A549 treated with GW870086 at 1 μM for 4 hours (cell line): Measurements from ENCODE around the gene NXN. TPM values are rescaled to one million over a fixed set of nuclear protein-coding genes. Genes with fewer than 3 reads are reported as not detected.

Experiments
- total RNA-seq: library from RNA; stranded (reverse); fragments of 200-300 nt; extraction: Qiagen RNA extraction; gene quantifications from 5 replicates; pipeline ENCODE4 v1.2.3, GENCODE V29; 2022; ENCODE audit warnings: low read depth

The NXN gene
- 19.6 to 28.8 TPM (median 25.9 TPM) in 5 replicates for total RNA-seq

DNA sequence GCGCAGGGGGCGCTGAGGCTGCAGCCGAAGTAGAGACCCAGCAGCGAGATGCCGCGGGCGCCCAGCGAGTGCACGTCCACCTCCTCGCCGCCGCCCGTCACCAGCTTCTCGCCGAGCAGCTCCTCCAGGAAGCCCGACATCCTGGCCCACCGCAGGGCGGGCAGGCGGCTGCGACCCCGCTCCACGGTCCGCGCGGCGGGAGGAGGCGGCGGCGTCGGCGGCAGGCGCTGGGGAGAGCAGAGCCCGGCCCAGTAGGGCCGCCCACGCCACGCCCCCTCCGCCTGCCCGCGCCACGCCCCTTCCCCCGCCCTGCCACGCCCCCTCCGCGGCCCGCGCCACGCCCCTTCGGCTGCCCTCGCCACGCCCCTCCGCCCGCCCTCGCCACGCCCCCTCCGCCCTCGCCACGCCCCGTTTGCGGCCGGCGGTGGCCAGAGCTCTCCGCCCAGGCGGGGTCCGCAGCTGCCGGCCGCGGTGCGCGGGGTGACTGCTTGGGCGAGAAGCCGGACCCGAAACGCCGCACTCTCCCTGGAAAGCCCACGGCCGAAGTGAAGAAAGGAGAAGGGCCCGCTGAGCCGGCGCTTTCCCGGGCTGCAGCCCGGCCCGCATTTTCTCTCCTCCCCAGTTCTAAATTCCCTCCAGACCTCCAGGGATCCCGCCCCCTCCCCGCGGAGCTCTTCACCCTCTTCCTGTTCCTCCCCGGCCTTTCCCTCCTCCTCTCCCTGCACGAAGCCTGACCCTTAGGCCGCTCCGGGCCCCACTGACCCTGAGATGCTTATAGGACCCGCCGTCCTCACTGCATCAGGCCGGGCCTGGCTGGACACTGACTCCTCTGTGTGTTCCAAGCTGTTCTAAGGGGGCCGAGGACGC lies at the start of gene NXN:
Gene NXN, minus strand, starts transcription at position 238 of the 867 bp plus-strand sequence.

DNA sequence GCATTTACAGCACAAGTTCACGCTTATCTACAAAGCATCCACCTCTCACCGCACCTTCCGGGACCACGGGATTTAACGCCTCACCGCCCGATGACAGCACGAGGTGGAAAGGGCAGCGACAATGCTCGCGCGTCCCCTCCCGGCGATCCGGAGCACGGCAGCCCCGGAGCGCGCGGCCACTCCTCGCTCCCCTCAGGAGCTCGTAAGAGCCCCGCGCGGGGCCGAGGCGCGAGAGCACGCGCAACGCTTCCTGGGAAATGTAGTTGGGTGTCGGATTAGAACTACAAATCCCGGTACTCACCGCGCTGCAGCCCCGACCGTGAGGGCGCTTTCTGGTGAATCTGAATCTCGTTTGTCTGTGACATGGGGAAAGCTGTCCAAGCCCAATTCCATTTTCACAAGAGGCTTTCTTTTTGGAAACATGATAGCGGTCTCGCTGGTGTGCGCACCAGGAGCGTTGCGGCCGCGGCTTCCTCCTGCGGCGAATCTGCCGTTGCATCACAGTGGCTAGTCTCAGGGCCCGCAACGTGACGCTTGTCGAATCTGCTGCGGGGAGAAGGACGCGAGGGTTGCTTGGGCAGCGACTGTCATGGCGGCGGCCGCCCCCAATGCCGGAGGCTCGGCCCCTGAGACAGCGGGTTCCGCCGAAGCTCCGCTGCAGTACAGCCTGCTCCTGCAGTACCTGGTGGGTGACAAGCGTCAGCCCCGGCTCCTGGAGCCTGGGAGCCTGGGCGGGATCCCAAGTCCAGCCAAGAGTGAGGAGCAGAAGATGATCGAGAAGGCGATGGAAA lies 17.2 kb upstream of the NXN start, which contains the start of gene TIMM22:
Gene TIMM22, plus strand, starts transcription at position 576 of the 791 bp plus-strand sequence. Its CDS starts 14 bp downstream, at position 590.

DNA sequence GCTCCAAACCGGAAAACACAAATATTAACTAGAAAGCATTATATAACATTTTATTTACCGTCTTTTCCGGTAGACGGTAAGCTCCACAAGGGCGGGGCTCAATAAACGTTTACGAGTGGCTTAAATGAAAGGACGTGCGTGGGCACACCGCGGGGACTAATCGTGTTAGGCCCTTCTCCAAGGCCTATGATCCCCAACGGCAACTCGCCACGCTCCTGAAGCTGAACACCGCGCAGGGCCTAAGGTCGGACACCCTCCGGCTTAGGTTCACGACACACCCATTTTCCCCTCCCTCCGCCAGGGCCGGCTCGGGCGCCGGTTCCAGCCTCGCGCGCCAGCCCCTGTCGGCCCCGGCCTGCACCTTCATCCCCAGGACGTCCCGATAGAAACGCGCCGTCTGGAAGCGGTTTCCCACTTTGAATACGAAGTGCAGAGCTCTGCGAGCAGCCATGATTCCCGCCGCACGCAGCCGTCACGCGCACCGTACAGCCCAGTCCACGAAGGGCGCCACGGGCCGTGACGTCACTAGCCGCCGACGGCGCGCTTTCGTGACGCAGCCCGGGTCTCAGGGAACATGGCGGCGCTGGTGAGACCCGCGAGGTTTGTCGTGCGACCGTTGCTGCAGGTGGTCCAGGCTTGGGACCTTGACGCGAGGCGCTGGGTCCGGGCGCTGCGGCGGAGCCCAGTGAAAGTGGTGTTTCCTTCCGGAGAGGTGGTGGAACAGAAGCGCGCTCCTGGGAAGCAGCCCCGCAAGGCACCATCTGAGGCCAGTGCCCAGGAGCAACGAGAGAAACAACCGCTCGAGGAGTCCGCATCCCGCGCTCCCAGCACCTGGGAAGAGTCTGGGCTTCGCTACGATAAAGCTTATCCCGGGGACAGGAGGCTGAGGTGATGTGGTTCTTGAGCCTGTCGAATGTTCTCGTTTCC lies 197.5 kb downstream of the NXN start, which contains the start of the genes GLOD4 and MRM3:
Gene GLOD4, minus strand, starts transcription at position 476 of the 927 bp plus-strand sequence. Its CDS starts 25 bp downstream, at position 451.
Gene MRM3, plus strand, starts transcription at position 549 of the 927 bp plus-strand sequence. Its CDS starts 26 bp downstream, at position 575.

DNA sequence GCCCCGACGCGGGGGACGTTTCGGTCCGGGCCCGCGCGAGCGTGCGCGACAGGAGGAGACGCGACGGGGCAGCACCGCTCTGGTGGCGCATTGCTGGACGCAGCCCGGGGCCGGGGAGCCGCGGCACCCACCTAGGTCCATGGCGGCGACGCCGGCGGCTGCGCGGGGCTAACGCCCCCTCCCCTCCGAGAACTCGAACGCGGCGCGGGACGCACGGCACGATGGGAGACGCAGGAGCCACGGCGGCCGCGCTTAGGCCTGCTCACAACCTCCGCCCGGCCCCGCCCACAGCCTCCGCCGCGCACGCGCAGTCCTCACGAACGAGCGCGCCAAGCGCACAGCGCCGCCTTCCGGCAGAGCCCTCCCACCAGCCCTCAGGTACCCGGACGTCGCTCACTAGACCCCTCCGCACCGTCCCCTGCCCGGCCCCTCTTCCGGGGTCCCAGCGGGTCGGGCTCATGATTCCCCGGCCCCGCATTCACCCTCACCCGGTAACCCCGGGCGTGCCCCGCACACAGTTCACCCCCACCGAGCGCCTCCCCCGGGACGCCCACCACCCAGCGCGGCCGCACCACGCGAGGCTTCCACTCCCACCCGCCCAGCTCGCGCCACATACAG lies 227.5 kb downstream of the NXN start, which contains the start of gene GEMIN4:
Gene GEMIN4, minus strand, starts transcription at position 263 of the 618 bp plus-strand sequence. Its CDS starts 122 bp downstream, at position 141.

Other genes with a start within 250 kb of the NXN start
- 50.0 to 57.0 TPM (median 54.5 TPM) in 5 replicates for gene TLCD3A, start 247.2 kb downstream of the NXN start, total RNA-seq
- 53.1 to 60.8 TPM (median 58.4 TPM) in 5 replicates for gene GEMIN4, start 227.5 kb downstream of the NXN start, total RNA-seq
- gene GLOD4, start 197.5 kb downstream of the NXN start, total RNA-seq: 97.0 to 120 TPM (median 99.0 TPM) in 5 replicates
- gene MRM3, start 197.4 kb downstream of the NXN start, total RNA-seq: 41.2 to 52.5 TPM (median 42.9 TPM) in 5 replicates
- 27.2 to 31.9 TPM (median 28.8 TPM) in 5 replicates for gene TIMM22, start 17.4 kb upstream of the NXN start, total RNA-seq
- gene ABR, start 200.2 kb upstream of the NXN start, total RNA-seq: 109 to 134 TPM (median 127 TPM) in 5 replicates